ENCODE results near the gene TBC1D1.

DNA sequence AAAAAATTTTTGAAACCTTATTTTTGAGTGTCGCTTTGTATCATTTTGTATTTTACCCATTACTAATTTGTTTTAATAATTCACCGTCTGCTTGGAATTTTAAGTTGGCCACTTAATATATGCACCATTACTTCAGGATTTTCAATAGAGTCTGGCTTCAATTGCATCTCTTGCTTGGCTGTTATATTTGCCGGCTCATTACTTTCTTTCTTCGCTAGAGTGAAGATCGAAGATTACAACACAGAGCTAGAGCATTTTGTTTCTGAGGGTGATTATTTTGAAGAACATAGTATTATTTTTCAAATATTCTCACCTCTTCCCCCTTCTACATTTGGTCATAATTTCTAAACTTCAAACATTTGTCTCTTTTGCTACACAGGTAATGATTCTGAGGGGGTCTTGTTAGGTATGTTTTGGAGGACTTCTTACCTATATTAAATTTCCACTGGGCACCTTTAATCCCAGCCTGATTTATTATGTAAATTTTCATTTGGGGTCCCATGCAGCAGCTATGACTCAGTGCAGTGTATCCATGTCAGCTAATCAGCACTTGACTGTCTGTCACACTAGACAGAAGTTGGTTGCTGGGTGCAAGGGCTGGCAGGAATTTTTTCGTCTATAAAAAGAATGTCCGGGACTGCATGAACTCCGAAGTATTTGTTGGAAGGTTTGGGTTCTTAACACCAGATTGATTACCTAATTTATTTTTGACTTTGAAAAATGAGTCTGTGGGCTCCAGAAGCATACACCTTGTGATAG is 18.6 kb downstream of the TBC1D1 start:
- TF ChIP-seq POLR2A (IDR thresholded peaks at IDR 0.05; ENCODE audit: low read depth), result no peak
- TF ChIP-seq, protein P1, sequence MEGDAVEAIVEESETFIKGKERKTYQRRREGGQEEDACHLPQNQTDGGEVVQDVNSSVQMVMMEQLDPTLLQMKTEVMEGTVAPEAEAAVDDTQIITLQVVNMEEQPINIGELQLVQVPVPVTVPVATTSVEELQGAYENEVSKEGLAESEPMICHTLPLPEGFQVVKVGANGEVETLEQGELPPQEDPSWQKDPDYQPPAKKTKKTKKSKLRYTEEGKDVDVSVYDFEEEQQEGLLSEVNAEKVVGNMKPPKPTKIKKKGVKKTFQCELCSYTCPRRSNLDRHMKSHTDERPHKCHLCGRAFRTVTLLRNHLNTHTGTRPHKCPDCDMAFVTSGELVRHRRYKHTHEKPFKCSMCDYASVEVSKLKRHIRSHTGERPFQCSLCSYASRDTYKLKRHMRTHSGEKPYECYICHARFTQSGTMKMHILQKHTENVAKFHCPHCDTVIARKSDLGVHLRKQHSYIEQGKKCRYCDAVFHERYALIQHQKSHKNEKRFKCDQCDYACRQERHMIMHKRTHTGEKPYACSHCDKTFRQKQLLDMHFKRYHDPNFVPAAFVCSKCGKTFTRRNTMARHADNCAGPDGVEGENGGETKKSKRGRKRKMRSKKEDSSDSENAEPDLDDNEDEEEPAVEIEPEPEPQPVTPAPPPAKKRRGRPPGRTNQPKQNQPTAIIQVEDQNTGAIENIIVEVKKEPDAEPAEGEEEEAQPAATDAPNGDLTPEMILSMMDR (IDR thresholded peaks at IDR 0.05), result no peak

Data from esophagus muscularis mucosa (tissue), 3 donors.